Parathyroid adenoma (tissue), 2 donors: ENCODE measurements around the gene CDKL2.

Source experiments
- H2AFZ ChIP-seq: fragments of 300-600 bp; sonication (generic); one replicate; pipeline ENCODE4 v1.7.0; 2017; ENCODE audit warnings: antibody characterized with exemption, mild to moderate bottlenecking
- H3K27ac ChIP-seq: fragments of 300-600 bp; sonication (generic); one replicate; pipeline ENCODE4 v1.7.0; 2017
- H3K27me3 ChIP-seq: fragments of 300-600 bp; sonication (generic); one replicate; pipeline ENCODE4 v1.7.0; 2017; ENCODE audit warnings: low read length; ENCODE audit not compliant: control insufficient read depth, insufficient read depth
- H3K36me3 ChIP-seq: fragments of 300-600 bp; sonication (generic); one replicate; pipeline ENCODE4 v1.7.0; 2017; ENCODE audit warnings: low read length; ENCODE audit not compliant: control insufficient read depth, insufficient read depth
- H3K4me1 ChIP-seq: fragments of 300-600 bp; sonication (generic); one replicate; pipeline ENCODE4 v1.7.0; 2017; ENCODE audit warnings: control low read depth
- H3K4me2 ChIP-seq: fragments of 300-600 bp; sonication (generic); one replicate; pipeline ENCODE4 v1.7.0; 2017; ENCODE audit warnings: low read length
- H3K4me3 ChIP-seq: fragments of 300-600 bp; sonication (generic); one replicate; pipeline ENCODE4 v1.7.0; 2017; ENCODE audit warnings: low read depth, low read length
- H3K79me2 ChIP-seq: fragments of 300-600 bp; sonication (generic); one replicate; pipeline ENCODE4 v1.7.0; 2017; ENCODE audit warnings: control low read depth
- H3K9ac ChIP-seq: fragments of 300-600 bp; sonication (generic); one replicate; pipeline ENCODE4 v1.7.0; 2017; ENCODE audit warnings: mild to moderate bottlenecking
- H3K9me3 ChIP-seq: fragments of 300-600 bp; sonication (generic); one replicate; pipeline ENCODE4 v1.7.0; 2017; ENCODE audit warnings: low read length; ENCODE audit not compliant: control insufficient read depth
- CTCF ChIP-seq: fragments of 300-600 bp; sonication (generic); IDR thresholded peaks from one replicate; pipeline ENCODE4 v1.7.0; 2017; ENCODE audit warnings: antibody characterized with exemption, mild to moderate bottlenecking
- donor health status: primary hyperparathyroidism.

The CDKL2 gene

GRCh38 chr4:75598390-75598789 is 31.9 kb downstream of the CDKL2 start:
- no peaks in the 10 kb centered on the region for H3K4me1 ChIP-seq
- H3K9me3 ChIP-seq, result no peaks in the 10 kb centered on the region
- H3K27me3 ChIP-seq, result no peaks in the 10 kb centered on the region
- H2AFZ ChIP-seq, result no peak overlapping the region
- no peak overlapping the region for H3K4me3 ChIP-seq
- H3K27ac ChIP-seq, result no peak overlapping the region
- no peak overlapping the region for H3K9ac ChIP-seq
- TF ChIP-seq CTCF, result no peak
- no peak overlapping the region for H3K4me2 ChIP-seq
- H3K79me2 ChIP-seq, result no peaks in the 10 kb centered on the region
- H3K36me3 ChIP-seq, result no peaks in the 10 kb centered on the region

- Histone ChIP-seq H3K4me2 (no peak overlapping the region), H2AFZ (no peak overlapping the region), H3K27ac (no peak overlapping the region), H3K79me2 (no peaks in the 10 kb centered on the region), H3K36me3 (no peaks in the 10 kb centered on the region), H3K4me1 (no peaks in the 10 kb centered on the region), H3K27me3 (no peaks in the 10 kb centered on the region), H3K9me3 (no peaks in the 10 kb centered on the region), H3K4me3 (no peak overlapping the region), H3K9ac (no peak overlapping the region)
- no peak for TF ChIP-seq CTCF
These were observed 34.3 kb downstream of the CDKL2 start for GRCh38 chr4:75596061-75596460.

GRCh38 chr4:75593393-75593792 is 36.9 kb downstream of the CDKL2 start:
- H3K27ac ChIP-seq, result no peak overlapping the region
- no peak overlapping the region for H3K4me2 ChIP-seq

GRCh38 chr4:75584067-75584466 is 46.3 kb downstream of the CDKL2 start:
- Histone ChIP-seq H3K27ac (no peak overlapping the region), H2AFZ (no peak overlapping the region), H3K4me2 (no peak overlapping the region), H3K9me3 (no peaks in the 10 kb centered on the region), H3K79me2 (no peaks in the 10 kb centered on the region), H3K36me3 (peaks cover 3% of the 10 kb centered on the region), H3K9ac (no peak overlapping the region), H3K4me1 (no peaks in the 10 kb centered on the region), H3K4me3 (no peak overlapping the region), H3K27me3 (no peaks in the 10 kb centered on the region)
- TF ChIP-seq CTCF, result no peak

More at GRCh38 chr4:75593393-75593792, 36.9 kb downstream of the CDKL2 start:
- H3K4me3 ChIP-seq, result no peak overlapping the region
- no peak overlapping the region for H3K9ac ChIP-seq
- H3K36me3 ChIP-seq, result no peaks in the 10 kb centered on the region
- no peak overlapping the region for H2AFZ ChIP-seq
- H3K27me3 ChIP-seq, result no peaks in the 10 kb centered on the region
- no peaks in the 10 kb centered on the region for H3K79me2 ChIP-seq
- H3K4me1 ChIP-seq, result no peaks in the 10 kb centered on the region
- no peak for TF ChIP-seq CTCF
- H3K9me3 ChIP-seq, result no peaks in the 10 kb centered on the region

- Histone ChIP-seq H3K79me2 (no peaks in the 10 kb centered on the region), H3K4me1 (no peaks in the 10 kb centered on the region), H3K27ac (no peak overlapping the region), H3K36me3 (no peaks in the 10 kb centered on the region), H3K9me3 (no peaks in the 10 kb centered on the region), H3K4me2 (no peak overlapping the region), H3K9ac (no peak overlapping the region), H3K4me3 (no peak overlapping the region), H2AFZ (no peak overlapping the region), H3K27me3 (no peaks in the 10 kb centered on the region)
- TF ChIP-seq CTCF, result no peak
These were observed 62.6 kb downstream of the CDKL2 start for GRCh38 chr4:75567725-75568124.
